Measurements from ENCODE around the gene RHCE. TPM values are rescaled to one million over a fixed set of nuclear protein-coding genes. Genes with fewer than 3 reads are reported as not detected.
A peak's percentile ranks its signal among the peaks of the same experiment; 100 is the strongest.

The RHCE gene
- total and polyA plus RNA-seq, 9 of the 15 experiments (the other 6 are each of a cell fraction or from before 2014, with no cell fraction given) = 5.4 to 31.5 (median 12.6) TPM

DNA sequence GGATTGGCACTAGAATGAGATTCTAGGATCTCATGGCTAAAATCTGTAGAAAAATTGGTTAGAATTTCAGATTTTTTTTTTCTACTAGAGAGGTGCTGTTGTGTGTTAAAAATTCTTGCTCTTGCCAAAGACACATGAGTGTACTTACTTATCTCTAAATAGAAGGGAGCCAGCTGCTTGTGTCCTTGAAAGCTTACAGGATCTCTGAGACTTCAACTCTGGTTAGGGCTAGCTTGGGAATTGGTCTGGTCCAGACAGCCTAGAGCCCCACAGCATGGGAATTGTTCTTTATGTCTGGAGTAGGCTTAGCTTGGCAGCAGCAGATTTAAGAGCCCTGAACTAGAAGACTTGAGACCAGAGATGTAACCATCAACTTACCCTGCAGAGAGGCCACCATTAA is 47.4 kb upstream of the RHCE start:
- intact Hi-C loops (cut with micrococcal nuclease) = loop anchor here (5.0 kb wide), 1 partner anchor 36 kb away; the partner anchor contains the start of gene MACO1
- no TSS peak for BruUV-seq (replicated peaks)
- no peaks in the 10 kb centered on the region for H3K27me3 ChIP-seq (ENCODE audit: control insufficient read depth in 2 of 2, insufficient read depth in 2 of 2, low read length in 2 of 2)
- no peaks in the 10 kb centered on the region for H3K9me1 ChIP-seq (ENCODE audit: control insufficient read depth, insufficient read depth, low read length)
- ChIA-PET CTCF (ENCODE audit: low intra/inter-chr PET ratio) (no interaction called here), POLR2A (interaction anchor here (0.9 to 2.5 kb wide), 4 partner anchors 9 to 18 kb away, joined by 3 to 10 read pairs (median 6); no protein-coding TSS in a partner anchor)
- in situ Hi-C loops (cut with MboI) = no loop called here
- H3K4me1 ChIP-seq (replicated peaks in 1 of 2; ENCODE audit: control insufficient read depth in 2 of 2, insufficient read depth in 2 of 2, low read length in 2 of 2) = peaks cover 7 to 17% of the 10 kb centered on the region in 2 experiments; a peak in 4 of 5 replicates
- ATAC-seq = peak; percentile 84
- peaks cover 77% of the 10 kb centered on the region for H3K79me2 ChIP-seq (ENCODE audit: control insufficient read depth, insufficient read depth, low read length)
- peak overlapping the region; percentile 44; the same call in 2 of the 3 replicates for H3K27ac ChIP-seq (ENCODE audit: extremely low read depth, low read depth, low read length)
- FAIRE-seq = peak; percentile 46
- no peak overlapping the region for H3K4me2 ChIP-seq (ENCODE audit: insufficient read depth, low read length)
- H3K4me3 ChIP-seq = no peak overlapping the region
- H3K9ac ChIP-seq (ENCODE audit: insufficient read depth in 1 of 2, low read depth in 2 of 2, low read length in 2 of 2) = no peak overlapping the region
- H3K36me3 ChIP-seq (ENCODE audit: control insufficient read depth, insufficient read depth, low read length) = peaks cover 42% of the 10 kb centered on the region
- peak in 1 of 4 experiments; percentile 56 for DNase-seq (ENCODE audit: extremely low read depth in 1 of 4, low spot score in 3 of 4)
- H4K20me1 ChIP-seq (replicated peaks; ENCODE audit: control insufficient read depth, insufficient read depth, low read length) = no peaks in the 10 kb centered on the region
- H3K9me3 ChIP-seq (replicated peaks; ENCODE audit: control insufficient read depth, insufficient read depth, low read depth, low read length) = no peaks in the 10 kb centered on the region
- no peak overlapping the region for H2AFZ ChIP-seq (ENCODE audit: low read depth, low read length)
- TF ChIP-seq XRCC4 (IDR thresholded peaks at IDR 0.05; ENCODE audit: extremely low read depth, insufficient read depth, insufficient read length) (no peak), RBFOX2 (IDR thresholded peaks at IDR 0.05; ENCODE audit: low read depth, low read length) (no peak), L3MBTL2 (IDR thresholded peaks at IDR 0.05) (0 out of 2 replicates have a peak, but pooled peaks have one; percentile 38), PHF8 (IDR thresholded peaks at IDR 0.05; ENCODE audit: borderline replicate concordance, low read length) (no peak), BMI1 (IDR thresholded peaks at IDR 0.05; ENCODE audit: low read length) (no peak), U2AF2 (optimal IDR thresholded peaks at IDR 0.05; ENCODE audit: low read depth, low read length) (no peak), YY1 (IDR thresholded peaks at IDR 0.05; ENCODE audit: borderline replicate concordance in 1 of 3, control insufficient read depth in 1 of 3, extremely low read depth in 1 of 3, insufficient read depth in 3 of 3, insufficient read length in 1 of 3, insufficient replicate concordance in 2 of 3, low read depth in 1 of 3, low read length in 2 of 3) (peak in 1 of 3 experiments; percentile 13), HOXB6 (CRISPR knock-in tag; IDR thresholded peaks at IDR 0.05; ENCODE audit: borderline replicate concordance) (no peak), KDM4B (IDR thresholded peaks at IDR 0.05; ENCODE audit: borderline replicate concordance in 2 of 2, low read depth in 1 of 2) (no peak), ZNF778 (CRISPR knock-in tag; IDR thresholded peaks at IDR 0.05) (no peak), KLF10 (CRISPR knock-in tag; IDR thresholded peaks at IDR 0.05) (no peak), ZNF384 (IDR thresholded peaks at IDR 0.05; ENCODE audit: low read depth, low read length) (0 out of 2 replicates have a peak, but pooled peaks have one; percentile 30)
- TF ChIP-seq, protein P1, sequence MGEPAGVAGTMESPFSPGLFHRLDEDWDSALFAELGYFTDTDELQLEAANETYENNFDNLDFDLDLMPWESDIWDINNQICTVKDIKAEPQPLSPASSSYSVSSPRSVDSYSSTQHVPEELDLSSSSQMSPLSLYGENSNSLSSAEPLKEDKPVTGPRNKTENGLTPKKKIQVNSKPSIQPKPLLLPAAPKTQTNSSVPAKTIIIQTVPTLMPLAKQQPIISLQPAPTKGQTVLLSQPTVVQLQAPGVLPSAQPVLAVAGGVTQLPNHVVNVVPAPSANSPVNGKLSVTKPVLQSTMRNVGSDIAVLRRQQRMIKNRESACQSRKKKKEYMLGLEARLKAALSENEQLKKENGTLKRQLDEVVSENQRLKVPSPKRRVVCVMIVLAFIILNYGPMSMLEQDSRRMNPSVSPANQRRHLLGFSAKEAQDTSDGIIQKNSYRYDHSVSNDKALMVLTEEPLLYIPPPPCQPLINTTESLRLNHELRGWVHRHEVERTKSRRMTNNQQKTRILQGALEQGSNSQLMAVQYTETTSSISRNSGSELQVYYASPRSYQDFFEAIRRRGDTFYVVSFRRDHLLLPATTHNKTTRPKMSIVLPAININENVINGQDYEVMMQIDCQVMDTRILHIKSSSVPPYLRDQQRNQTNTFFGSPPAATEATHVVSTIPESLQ (CRISPR knock-in tag; IDR thresholded peaks at IDR 0.05) = no peak
- TF ChIP-seq, protein P2, sequence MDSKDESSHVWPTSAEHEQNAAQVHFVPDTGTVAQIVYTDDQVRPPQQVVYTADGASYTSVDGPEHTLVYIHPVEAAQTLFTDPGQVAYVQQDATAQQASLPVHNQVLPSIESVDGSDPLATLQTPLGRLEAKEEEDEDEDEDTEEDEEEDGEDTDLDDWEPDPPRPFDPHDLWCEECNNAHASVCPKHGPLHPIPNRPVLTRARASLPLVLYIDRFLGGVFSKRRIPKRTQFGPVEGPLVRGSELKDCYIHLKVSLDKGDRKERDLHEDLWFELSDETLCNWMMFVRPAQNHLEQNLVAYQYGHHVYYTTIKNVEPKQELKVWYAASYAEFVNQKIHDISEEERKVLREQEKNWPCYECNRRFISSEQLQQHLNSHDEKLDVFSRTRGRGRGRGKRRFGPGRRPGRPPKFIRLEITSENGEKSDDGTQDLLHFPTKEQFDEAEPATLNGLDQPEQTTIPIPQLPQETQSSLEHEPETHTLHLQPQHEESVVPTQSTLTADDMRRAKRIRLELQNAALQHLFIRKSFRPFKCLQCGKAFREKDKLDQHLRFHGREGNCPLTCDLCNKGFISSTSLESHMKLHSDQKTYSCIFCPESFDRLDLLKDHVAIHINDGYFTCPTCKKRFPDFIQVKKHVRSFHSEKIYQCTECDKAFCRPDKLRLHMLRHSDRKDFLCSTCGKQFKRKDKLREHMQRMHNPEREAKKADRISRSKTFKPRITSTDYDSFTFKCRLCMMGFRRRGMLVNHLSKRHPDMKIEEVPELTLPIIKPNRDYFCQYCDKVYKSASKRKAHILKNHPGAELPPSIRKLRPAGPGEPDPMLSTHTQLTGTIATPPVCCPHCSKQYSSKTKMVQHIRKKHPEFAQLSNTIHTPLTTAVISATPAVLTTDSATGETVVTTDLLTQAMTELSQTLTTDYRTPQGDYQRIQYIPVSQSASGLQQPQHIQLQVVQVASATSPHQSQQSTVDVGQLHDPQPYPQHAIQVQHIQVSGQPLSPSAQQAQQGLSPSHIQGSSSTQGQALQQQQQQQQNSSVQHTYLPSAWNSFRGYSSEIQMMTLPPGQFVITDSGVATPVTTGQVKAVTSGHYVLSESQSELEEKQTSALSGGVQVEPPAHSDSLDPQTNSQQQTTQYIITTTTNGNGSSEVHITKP (IDR thresholded peaks at IDR 0.05; ENCODE audit: partially characterized antibody) = peak; percentile 27
- TF ChIP-seq, protein P3, sequence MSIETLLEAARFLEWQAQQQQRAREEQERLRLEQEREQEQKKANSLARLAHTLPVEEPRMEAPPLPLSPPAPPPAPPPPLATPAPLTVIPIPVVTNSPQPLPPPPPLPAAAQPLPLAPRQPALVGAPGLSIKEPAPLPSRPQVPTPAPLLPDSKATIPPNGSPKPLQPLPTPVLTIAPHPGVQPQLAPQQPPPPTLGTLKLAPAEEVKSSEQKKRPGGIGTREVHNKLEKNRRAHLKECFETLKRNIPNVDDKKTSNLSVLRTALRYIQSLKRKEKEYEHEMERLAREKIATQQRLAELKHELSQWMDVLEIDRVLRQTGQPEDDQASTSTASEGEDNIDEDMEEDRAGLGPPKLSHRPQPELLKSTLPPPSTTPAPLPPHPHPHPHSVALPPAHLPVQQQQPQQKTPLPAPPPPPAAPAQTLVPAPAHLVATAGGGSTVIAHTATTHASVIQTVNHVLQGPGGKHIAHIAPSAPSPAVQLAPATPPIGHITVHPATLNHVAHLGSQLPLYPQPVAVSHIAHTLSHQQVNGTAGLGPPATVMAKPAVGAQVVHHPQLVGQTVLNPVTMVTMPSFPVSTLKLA (conservative IDR thresholded peaks at IDR 0.05) = no peak

Measured in K562 (cell line).